A549 (cell line): ENCODE measurements around the gene SLC5A10.
"Not testable (repeated sequence)": the region's sequence is repeated elsewhere in the genome, so short reads cannot be mapped to it uniquely, and the experiment has no call there.

ENCODE experiments used
- CTCF ChIP-seq: fragments of >200 bp; sonication (Bioruptor Twin); formaldehyde crosslinking; IDR thresholded peaks from 3 replicates; pipeline ENCODE4 v1.5.1; 2016
- EP300 ChIP-seq, 2 experiments: fragments of >200 bp; sonication (Bioruptor Twin); formaldehyde crosslinking; IDR thresholded peaks; 2 replicates in 1 of 2; 3 replicates in 1 of 2; pipeline ENCODE4 v1.6.1; 2016 to 2017
- POLR2A ChIP-seq: IDR thresholded peaks from 2 replicates; pipeline ENCODE4 v1.6.1; 2012; ENCODE audit warnings: mild to moderate bottlenecking, low read length
- USF2 ChIP-seq: fragments of 450-650 bp; IDR thresholded peaks from 2 replicates; pipeline ENCODE4 v1.6.1; 2014; ENCODE audit warnings: antibody characterized with exemption
- ZFP36 ChIP-seq: fragments of 450-650 bp; IDR thresholded peaks from 2 replicates; pipeline ENCODE4 v1.6.1; 2014; ENCODE audit warnings: borderline replicate concordance; ENCODE audit not compliant: partially characterized antibody

- not testable (repeated sequence) for TF ChIP-seq USF2; POLR2A; EP300 (IDR thresholded peaks at IDR 0.05); ZFP36; CTCF
These were observed 84.2 kb downstream of the SLC5A10 start for GRCh38 chr17:19036186-19036585.
